ENCODE measurements around the gene CNTNAP5.

The CNTNAP5 gene

GRCh38 chr2:124025171-124025580 lies at the start of gene CNTNAP5:
Gene CNTNAP5 (plus strand): TSS chr2:124025287. CDS start chr2:124025651, 364 bp downstream.
- no peak for DNase-seq (ENCODE audit: low read depth)

GRCh38 chr2:123976054-123976648 lies 48.9 kb upstream of the CNTNAP5 start:
- DNase-seq (ENCODE audit: low read depth): no peak

DNA sequence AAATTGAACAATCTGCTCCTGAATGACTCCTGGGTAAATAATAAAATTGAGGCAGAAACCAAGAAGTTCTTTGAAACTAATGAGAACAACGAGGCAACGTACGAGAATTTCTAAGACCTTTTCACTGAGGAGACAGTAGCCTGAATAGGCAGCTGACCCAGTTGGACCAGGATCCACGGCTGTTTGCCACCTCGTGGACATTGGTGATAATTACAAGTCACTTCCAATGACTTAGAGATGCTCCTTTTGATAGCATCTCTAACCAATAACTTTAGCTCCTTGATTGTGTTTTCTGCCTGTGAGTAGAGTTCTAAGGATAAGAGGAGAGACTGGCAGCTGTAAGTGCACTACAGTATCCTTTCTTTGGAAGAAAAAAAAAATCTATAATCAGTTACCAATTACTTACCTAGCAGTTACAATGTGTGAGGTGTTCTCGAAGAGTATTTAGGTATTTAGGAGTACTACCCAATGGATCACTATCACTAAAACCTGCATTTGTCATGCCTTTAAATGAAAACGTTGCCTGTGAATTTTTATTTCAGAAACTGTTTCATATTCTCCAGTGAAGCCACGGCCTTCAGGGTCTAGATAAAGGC lies 31.3 kb upstream of the CNTNAP5 start:
- no peak for DNase-seq (ENCODE audit: low read depth)

- no peak for DNase-seq (ENCODE audit: low read depth)
Observed at GRCh38 chr2:123999681-124000080, 25.4 kb upstream of the CNTNAP5 start.

DNA sequence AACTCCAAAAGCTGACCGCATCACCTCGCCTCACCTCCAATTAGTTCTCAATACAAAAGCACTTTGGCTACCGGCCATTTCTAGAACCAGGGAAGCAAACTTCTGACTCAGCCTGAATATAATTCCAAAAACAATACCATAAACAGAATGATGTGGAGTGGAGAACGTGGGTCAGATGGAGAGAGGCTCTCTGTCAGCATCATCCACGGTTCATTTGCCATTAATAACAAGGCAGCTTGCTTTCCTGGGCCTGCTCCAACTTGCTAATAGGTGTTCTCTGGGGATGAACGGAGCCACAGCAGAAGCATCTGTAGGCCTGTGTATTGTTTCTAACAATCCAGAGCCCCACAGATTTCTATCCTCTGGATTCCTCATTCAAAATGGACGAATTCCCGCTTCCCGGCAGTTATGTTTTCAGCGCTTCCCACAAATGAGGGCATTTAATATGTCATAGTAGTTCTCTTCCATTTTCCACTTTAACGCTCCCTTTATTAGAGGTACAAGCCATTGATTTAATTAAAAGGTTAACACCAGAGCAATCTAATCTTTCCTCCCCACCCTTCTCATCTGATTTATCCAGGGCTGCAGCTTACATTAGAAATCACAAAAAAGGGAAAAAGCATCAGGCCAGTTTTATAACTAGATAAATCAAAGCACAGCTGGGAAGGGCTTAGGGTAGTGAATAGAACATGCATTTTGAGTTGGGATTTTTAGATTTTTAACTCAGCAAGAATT lies 23.2 kb upstream of the CNTNAP5 start:
- DNase-seq (ENCODE audit: low read depth): no peak

DNA sequence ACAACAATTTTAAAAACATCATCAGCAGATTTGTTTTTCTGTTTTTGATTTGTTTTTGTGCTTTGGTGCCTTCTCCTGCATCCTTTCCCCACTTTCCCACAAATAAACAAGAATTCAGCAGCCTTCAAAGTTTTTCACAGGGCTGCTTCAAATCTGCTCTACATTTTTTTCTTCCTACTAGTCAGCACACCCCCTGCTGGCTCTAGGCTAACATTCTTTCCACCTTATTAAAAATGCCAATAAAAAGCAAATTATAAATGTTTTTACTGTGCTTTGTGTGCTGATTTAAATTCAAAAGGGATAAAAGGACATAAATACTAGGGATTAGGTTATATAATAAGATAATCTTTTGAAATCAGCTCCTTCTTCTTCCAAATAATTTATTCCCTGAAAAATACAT lies 6.2 kb upstream of the CNTNAP5 start:
- no peak for DNase-seq (ENCODE audit: low read depth)

DNA sequence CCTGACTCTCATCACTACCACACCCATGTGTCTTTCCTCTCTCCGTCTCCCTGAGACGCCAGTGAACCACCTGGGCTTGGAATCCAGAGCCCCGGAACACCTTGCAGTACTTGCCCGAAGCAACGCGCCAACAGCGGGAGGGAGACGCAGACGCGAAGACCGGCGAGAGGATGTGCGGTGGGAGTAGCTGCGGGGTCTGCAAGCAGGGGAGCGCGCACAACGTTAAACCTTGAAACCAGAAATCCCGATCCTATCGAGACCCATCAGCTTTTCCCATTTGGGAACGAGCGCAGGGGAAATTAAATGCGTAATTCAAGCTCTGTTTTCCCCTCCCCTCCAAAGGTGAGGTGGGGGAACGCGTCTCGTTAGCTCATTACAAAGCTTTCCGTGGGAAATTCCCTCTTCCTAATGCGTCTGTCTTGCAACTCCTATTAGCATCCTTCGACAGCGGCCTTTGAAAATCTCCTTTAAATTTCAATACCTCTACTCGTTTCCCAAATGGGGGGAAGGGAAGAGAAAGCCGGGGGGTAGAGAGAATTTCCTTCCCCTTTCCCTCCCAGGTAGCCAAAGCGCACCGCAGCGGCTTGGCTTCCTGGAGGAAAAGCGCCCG lies 421 bp upstream of the CNTNAP5 start:
- no peak for DNase-seq (ENCODE audit: low read depth)

DNA sequence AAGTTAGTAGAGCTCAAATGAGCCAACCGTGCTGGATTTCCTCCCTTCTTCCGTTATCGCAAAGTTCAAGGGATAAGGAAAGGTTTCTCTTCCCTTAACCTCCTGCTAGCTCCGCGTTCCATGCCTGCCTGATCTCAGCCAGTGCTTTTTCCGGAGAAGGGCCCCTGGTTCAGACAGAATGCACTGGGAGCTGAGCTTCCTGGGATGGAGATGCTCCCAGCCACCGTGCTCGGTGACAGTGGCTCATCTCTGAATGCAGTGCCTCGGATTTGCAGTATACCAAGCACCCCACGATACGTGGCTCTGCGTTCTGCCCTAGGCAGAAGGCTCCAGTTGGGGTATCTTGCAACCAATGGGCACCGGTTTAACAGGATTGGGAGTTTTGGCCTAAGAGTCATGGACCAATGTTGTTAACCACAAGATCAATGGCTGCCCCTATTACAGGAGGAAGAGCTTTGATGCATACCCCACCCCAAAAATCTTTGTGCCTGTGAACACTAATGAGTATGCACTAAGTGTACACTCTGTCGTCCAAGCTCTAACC lies 876 bp downstream of the CNTNAP5 start:
- no peak for DNase-seq (ENCODE audit: low read depth)

GRCh38 chr2:124026503-124026902 lies 1.4 kb downstream of the CNTNAP5 start:
- no peak for DNase-seq (ENCODE audit: low read depth)

DNA sequence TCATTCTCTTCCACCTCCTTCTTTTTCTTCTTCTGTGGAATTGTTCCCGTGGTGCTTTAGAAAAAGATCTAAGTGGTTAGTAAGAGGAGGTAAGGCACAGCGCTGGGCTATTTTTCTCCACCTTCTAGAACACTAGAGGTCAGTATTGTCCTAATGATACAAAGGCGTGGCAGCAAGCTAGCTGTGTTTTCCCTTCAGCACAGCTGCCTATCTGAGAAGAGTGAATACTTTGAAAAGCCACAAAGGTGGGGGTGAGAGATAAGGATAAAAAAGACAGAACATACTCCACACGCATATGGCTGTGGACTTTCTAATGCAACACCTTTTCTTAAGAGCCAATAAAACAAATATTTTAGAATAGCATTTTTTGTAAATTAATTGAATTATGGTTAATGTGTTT lies 2.1 kb downstream of the CNTNAP5 start:
- no peak for DNase-seq (ENCODE audit: low read depth)

DNA sequence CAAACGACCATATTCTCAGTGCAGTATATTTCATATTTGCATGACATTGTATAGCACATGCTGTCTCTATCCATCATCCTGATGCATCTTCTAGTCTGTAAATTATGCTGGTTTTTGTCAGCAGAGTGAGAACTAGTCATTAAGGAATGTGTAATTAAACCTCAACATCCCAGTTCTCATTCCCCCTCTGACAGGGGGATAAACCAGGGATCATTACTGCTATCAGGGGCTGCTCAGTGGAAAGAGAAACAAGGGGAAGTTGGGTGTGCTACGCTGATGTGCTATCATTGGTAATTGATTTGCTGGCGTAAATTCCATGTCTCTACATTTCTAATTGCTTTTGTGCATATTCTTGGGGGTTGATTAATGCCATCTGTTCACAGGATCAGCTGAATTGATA lies 7.7 kb downstream of the CNTNAP5 start:
- no peak for DNase-seq (ENCODE audit: low read depth)

GRCh38 chr2:124034265-124034664 lies 9.2 kb downstream of the CNTNAP5 start:
- DNase-seq (ENCODE audit: low read depth): no peak

DNA sequence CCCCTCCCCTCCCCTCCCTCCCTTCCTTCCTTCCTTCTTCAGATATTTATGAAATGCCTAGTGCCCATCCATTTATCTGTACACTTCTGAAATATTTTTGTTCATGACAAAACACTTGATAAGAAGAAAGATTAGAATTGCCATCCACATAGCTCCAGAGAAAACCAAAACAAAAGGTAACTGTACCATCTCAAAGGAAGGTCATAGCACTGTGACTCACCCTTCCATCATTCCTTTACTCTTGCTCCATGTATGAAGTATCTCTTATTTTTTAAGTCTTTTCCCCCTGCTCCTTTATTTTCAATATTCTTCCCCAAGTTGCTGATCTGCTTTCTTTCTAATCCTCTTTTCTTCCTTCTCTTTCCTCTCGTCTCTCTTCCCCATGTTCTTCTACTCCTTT lies 9.9 kb downstream of the CNTNAP5 start:
- DNase-seq (ENCODE audit: low read depth): no peak

- DNase-seq (ENCODE audit: low read depth): no peak
Observed at GRCh38 chr2:124039032-124039431, 13.9 kb downstream of the CNTNAP5 start.

DNA sequence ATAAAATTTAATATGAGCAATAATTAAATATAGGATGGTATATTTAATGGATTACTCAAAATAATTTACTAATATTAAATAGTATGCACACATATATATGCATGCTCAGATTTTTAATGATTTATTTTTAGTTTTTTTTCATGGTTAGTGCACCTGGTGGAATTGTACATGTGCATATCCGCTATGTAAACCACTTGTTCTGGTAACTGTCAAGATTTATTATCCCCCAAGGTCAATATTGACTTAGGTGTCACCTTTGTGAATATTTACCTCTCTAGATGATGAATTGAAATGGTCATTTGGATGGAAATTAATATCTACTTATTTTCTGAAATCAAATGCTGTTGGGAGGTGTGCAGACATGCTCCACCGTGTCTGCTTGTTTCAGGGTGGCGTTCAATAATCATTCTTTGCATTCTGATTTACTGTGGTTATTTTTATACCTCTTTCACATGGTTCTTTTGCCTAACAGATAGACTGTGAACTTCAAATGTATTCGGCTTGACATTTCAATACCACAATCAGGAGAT lies 14.7 kb downstream of the CNTNAP5 start:
- DNase-seq (ENCODE audit: low read depth): no peak

GRCh38 chr2:124045894-124046293 lies 20.8 kb downstream of the CNTNAP5 start:
- DNase-seq (ENCODE audit: low read depth): no peak

DNA sequence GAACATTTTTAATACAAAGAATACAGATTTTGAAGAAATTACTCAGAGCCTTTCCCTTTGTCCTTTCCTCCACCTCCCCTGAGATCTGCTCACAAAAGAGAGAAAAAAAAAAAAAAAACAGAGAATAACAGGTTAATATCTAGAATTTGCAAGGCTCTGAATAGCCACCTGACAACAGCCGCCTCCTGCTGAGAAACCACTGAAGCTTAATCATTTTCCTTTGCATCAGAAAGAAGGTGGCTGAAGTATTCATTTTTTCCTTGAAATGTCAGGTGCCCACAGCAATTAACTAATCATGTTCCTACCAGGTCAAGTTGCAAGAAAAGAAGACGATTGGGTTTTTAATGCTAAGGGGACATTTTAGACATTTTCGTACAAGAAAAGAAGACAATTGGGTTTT lies 21.2 kb downstream of the CNTNAP5 start:
- DNase-seq (ENCODE audit: low read depth): no peak

DNA sequence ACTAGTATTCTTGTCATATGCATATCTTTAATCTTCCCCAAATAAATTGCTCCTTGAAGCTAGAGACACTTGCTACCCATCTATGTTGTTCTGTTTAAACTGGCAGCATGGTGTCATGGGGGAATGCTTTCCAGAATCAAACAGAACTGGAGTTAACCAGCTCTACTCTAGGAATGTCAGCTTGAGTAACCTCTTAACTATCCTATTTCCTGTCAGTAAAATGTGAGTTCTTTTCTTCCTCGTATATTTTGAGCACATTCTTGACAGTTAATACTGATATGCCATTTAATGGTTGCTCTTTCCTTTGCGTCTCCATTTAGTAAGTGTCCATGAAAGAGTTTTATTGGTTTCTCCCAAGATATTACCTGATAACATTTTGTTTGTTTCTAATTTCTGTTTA lies 23.0 kb downstream of the CNTNAP5 start:
- no peak for DNase-seq (ENCODE audit: low read depth)

- no peak for DNase-seq (ENCODE audit: low read depth)
Observed at GRCh38 chr2:124048664-124049063, 23.6 kb downstream of the CNTNAP5 start.

DNA sequence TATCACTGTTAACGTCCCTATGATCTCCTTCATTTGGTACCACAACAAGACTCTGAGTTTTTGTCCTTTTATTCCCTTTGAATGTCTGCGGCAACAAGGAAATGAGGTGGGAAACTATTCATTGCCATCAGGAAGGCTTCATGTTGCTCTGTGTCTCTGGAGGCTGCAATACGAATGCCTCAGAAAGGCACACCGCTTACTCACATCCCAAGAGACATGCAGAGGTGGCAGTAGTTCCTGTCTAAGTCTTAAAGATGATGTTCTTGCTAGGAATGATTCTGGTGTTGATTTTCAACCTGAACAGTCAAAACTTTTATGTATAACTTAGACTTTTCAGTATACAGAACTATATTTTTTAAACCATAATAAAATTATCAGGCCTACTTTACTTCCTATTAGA lies 24.0 kb downstream of the CNTNAP5 start:
- DNase-seq (ENCODE audit: low read depth): no peak

DNA sequence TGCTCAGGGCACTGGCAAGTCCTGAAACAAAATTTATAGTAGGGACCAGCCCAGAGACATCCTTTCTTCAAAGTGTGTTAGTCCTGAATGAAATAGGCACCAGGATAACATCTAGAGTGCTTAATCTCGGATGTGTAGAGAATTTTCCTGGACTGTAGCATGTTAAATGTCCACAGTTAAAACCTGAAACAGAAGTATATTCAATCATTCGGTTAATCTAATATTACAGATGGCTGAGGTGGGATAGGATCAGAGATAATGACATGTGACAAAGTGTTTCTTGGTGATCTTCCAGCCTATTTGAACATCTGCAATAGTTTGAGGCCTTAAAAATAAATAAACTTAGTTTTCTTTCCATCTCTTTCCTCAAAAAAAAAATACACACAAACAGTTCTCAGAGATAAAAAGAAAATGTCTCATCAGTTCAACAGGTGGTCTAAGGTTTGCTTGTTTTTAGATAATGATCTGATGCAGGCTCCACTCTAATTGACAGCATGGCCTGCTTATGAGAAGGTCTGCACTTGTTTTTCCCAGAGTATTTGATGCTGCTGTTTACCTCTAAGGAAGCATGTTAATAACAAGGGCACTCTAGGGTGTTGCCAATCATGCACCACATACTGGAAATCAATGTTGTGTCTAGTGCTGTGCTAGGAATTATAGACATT lies 25.9 kb downstream of the CNTNAP5 start:
- no peak for DNase-seq (ENCODE audit: low read depth)

GRCh38 chr2:124053796-124054195 lies 28.7 kb downstream of the CNTNAP5 start:
- DNase-seq (ENCODE audit: low read depth): no peak

Data from T-helper 22 cell (primary cell).